SU-DHL-6 (cell line): ENCODE data around the gene PKDCC.

Source experiments
- H2AFZ ChIP-seq: fragments of 200-600 bp; sonication (generic); 2 replicates; pipeline ENCODE4 v1.6.1; 2014; ENCODE audit warnings: low read depth, mild to moderate bottlenecking, moderate library complexity, mixed read lengths, antibody characterized with exemption, low read length; ENCODE audit not compliant: severe bottlenecking
- H3F3A ChIP-seq: fragments of 200-600 bp; shearing (Covaris generic); 2 replicates; pipeline ENCODE4 v1.6.0; 2016; ENCODE audit warnings: antibody characterized with exemption, mild to moderate bottlenecking; ENCODE audit not compliant: insufficient read depth
- H3K27ac ChIP-seq: fragments of 200-600 bp; sonication (generic); 2 replicates; pipeline ENCODE4 v1.5.1; 2016; ENCODE audit warnings: low read depth, mild to moderate bottlenecking, low read length, moderate library complexity, mixed read lengths
- H3K27me3 ChIP-seq: fragments of 200-600 bp; sonication (generic), shearing (Covaris generic); 2 replicates; pipeline ENCODE4 v1.6.0; 2014; ENCODE audit warnings: mild to moderate bottlenecking, low read length
- H3K36me3 ChIP-seq: fragments of 200-600 bp; sonication (generic); 2 replicates; pipeline ENCODE4 v1.6.1; 2014; ENCODE audit warnings: mild to moderate bottlenecking, low read length, mixed read lengths
- H3K4me2 ChIP-seq: fragments of 300-600, 200-600 bp; shearing (Covaris generic), sonication (generic); 2 replicates; pipeline ENCODE4 v1.6.0; 2014; ENCODE audit warnings: low read length, low read depth, mild to moderate bottlenecking; ENCODE audit not compliant: poor library complexity, severe bottlenecking
- H3K4me3 ChIP-seq: fragments of 200-600 bp; sonication (generic); 2 replicates; pipeline ENCODE4 v1.5.1; 2014; ENCODE audit warnings: antibody characterized with exemption, low read length, mild to moderate bottlenecking, mixed read lengths; ENCODE audit not compliant: insufficient read depth, poor library complexity, severe bottlenecking
- H3K79me2 ChIP-seq: fragments of 200-600 bp; sonication (generic); 2 replicates; pipeline ENCODE4 v1.6.1; 2014; ENCODE audit warnings: mild to moderate bottlenecking, low read length, moderate library complexity; ENCODE audit not compliant: insufficient read depth
- H3K9ac ChIP-seq: fragments of 200-600 bp; sonication (generic); 2 replicates; pipeline ENCODE4 v1.7.0; 2014; ENCODE audit warnings: mild to moderate bottlenecking, low read length
- H3K9me2 ChIP-seq: fragments of 200-600 bp; sonication (generic); replicated peaks from 2 replicates; pipeline ENCODE4 v1.6.1; 2014; ENCODE audit warnings: low read length; ENCODE audit not compliant: insufficient read depth
- H3K9me3 ChIP-seq: fragments of 200-600 bp; sonication (generic); 2 replicates; pipeline ENCODE4 v1.6.1; 2014; ENCODE audit warnings: low read length, mixed read lengths; ENCODE audit not compliant: insufficient read depth
- H4K20me1 ChIP-seq: fragments of 200-600 bp; sonication (generic); 2 replicates; pipeline ENCODE4 v1.6.1; 2014; ENCODE audit warnings: low read depth, mild to moderate bottlenecking, antibody characterized with exemption, low read length, moderate library complexity, mixed read lengths
- CTCF ChIP-seq: fragments of 200-600 bp; sonication (generic); IDR thresholded peaks from one replicate; pipeline ENCODE4 v1.5.1; 2017; ENCODE audit warnings: antibody characterized with exemption, mild to moderate bottlenecking, low read length, moderate library complexity; ENCODE audit not compliant: insufficient read depth, poor library complexity, severe bottlenecking
- EZH2phosphoT487 ChIP-seq: fragments of 200-600 bp; sonication (generic), shearing (Covaris generic); conservative IDR thresholded peaks from 2 replicates; pipeline ENCODE4 v1.6.1; 2018; ENCODE audit warnings: mild to moderate bottlenecking, antibody characterized with exemption, low read length, moderate library complexity, mixed read lengths

The PKDCC gene

GRCh38 chr2:42095923-42096408 is 48.1 kb downstream of the PKDCC start:
- H3K36me3 ChIP-seq = no peaks in the 10 kb centered on the region
- H3K79me2 ChIP-seq = no peaks in the 10 kb centered on the region
- H3K9ac ChIP-seq = no peak overlapping the region
- H3K4me3 ChIP-seq = no peak overlapping the region
- no peaks in the 10 kb centered on the region for H3K9me2 ChIP-seq
- no peak overlapping the region for H3K27ac ChIP-seq
- peaks cover 5% of the 10 kb centered on the region; the same call in 1 of the 2 replicates for H3K9me3 ChIP-seq
- no peaks in the 10 kb centered on the region for H4K20me1 ChIP-seq
- no peaks in the 10 kb centered on the region for H3K27me3 ChIP-seq
- H2AFZ ChIP-seq = no peak overlapping the region
- H3K4me2 ChIP-seq = no peak overlapping the region
- TF ChIP-seq CTCF = peak; percentile 85
- TF ChIP-seq EZH2phosphoT487 = no peak
- no peaks in the 10 kb centered on the region for H3F3A ChIP-seq

- Histone ChIP-seq H3K9ac (no peak overlapping the region), H3K9me3 (peaks cover 5% of the 10 kb centered on the region; the same call in 1 of the 2 replicates)
Measured at GRCh38 chr2:42096869-42097591, 49.2 kb downstream of the PKDCC start.

GRCh38 chr2:42098571-42099437 is 51.0 kb downstream of the PKDCC start:
- no peaks in the 10 kb centered on the region for H3K36me3 ChIP-seq
- TF ChIP-seq EZH2phosphoT487 = no peak
- TF ChIP-seq CTCF = no peak
- H3K9me3 ChIP-seq = peaks cover 5% of the 10 kb centered on the region; the same call in 1 of the 2 replicates
- no peak overlapping the region for H3K27ac ChIP-seq
- H3K79me2 ChIP-seq = no peaks in the 10 kb centered on the region
- no peak overlapping the region for H2AFZ ChIP-seq
- H3F3A ChIP-seq = no peaks in the 10 kb centered on the region
- no peaks in the 10 kb centered on the region for H4K20me1 ChIP-seq
- H3K9ac ChIP-seq = no peak overlapping the region
- no peak overlapping the region for H3K4me2 ChIP-seq
- no peaks in the 10 kb centered on the region for H3K9me2 ChIP-seq
- no peak overlapping the region for H3K4me3 ChIP-seq
- no peaks in the 10 kb centered on the region for H3K27me3 ChIP-seq

More at GRCh38 chr2:42096869-42097591, 49.2 kb downstream of the PKDCC start:
- TF ChIP-seq CTCF (no peak), EZH2phosphoT487 (no peak)
- Histone ChIP-seq H3K4me2 (no peak overlapping the region), H3F3A (no peaks in the 10 kb centered on the region), H3K27me3 (no peaks in the 10 kb centered on the region), H2AFZ (no peak overlapping the region), H4K20me1 (no peaks in the 10 kb centered on the region), H3K4me3 (no peak overlapping the region), H3K9me2 (no peaks in the 10 kb centered on the region), H3K36me3 (no peaks in the 10 kb centered on the region), H3K27ac (no peak overlapping the region), H3K79me2 (no peaks in the 10 kb centered on the region)
